GM19397 (cell line): Measurements from ENCODE around the gene EGF.

Experiments used
- ATAC-seq: cut with Tn5 transposase; IDR thresholded peaks from one replicate; pipeline ENCODE4 v1.9.1; 2021; ENCODE audit warnings: mild to moderate bottlenecking, moderate library complexity; ENCODE audit not compliant: unreplicated experiment

EGF gene

GRCh38 chr4:109990261-109991257 is 77.9 kb downstream of the EGF start:
- peak; percentile 85 for ATAC-seq

- no peak for ATAC-seq
Observed at GRCh38 chr4:109993116-109993515, 80.4 kb downstream of the EGF start.

- peak; percentile 55 for ATAC-seq
Observed at GRCh38 chr4:109994415-109994827, 81.7 kb downstream of the EGF start.

- no peak for ATAC-seq
Observed at GRCh38 chr4:109996526-109996925, 83.8 kb downstream of the EGF start.

GRCh38 chr4:109998867-109999584 is 86.3 kb downstream of the EGF start:
- ATAC-seq = no peak

GRCh38 chr4:109999585-109999912 is 86.9 kb downstream of the EGF start:
- ATAC-seq = no peak

GRCh38 chr4:110002326-110002725 is 89.6 kb downstream of the EGF start:
- no peak for ATAC-seq

- no peak for ATAC-seq
Observed at GRCh38 chr4:110003401-110004187, 90.9 kb downstream of the EGF start.

GRCh38 chr4:110004556-110004955 is 91.9 kb downstream of the EGF start:
- no peak for ATAC-seq

- ATAC-seq = peak; percentile 58
Observed at GRCh38 chr4:110005461-110006056, 92.9 kb downstream of the EGF start.

- ATAC-seq = no peak
Observed at GRCh38 chr4:110007217-110007616, 94.5 kb downstream of the EGF start.

- ATAC-seq = no peak
Observed at GRCh38 chr4:110008540-110008939, 95.9 kb downstream of the EGF start.

- ATAC-seq = no peak
Observed at GRCh38 chr4:110009550-110009949, 96.9 kb downstream of the EGF start.

GRCh38 chr4:110010797-110011196 is 98.1 kb downstream of the EGF start:
- no peak for ATAC-seq

GRCh38 chr4:110012917-110013316 is 100.2 kb downstream of the EGF start:
- ATAC-seq = no peak

- no peak for ATAC-seq
Observed at GRCh38 chr4:110014233-110014632, 101.5 kb downstream of the EGF start.

- ATAC-seq = no peak
Observed at GRCh38 chr4:110019153-110019552, 106.5 kb downstream of the EGF start.

- ATAC-seq = no peak
Observed at GRCh38 chr4:110020139-110020538, 107.5 kb downstream of the EGF start.

- no peak for ATAC-seq
Observed at GRCh38 chr4:110020646-110021443, 108.2 kb downstream of the EGF start.

- no peak for ATAC-seq
Observed at GRCh38 chr4:110022457-110022856, 109.8 kb downstream of the EGF start.
